GDM1 (cell line): ENCODE results near the gene CCDC80.

Experiments
- DNase-seq: peaks from one replicate; lab custom pipeline; 2025; lab: John Stamatoyannopoulos, UW

The CCDC80 gene, protein sequence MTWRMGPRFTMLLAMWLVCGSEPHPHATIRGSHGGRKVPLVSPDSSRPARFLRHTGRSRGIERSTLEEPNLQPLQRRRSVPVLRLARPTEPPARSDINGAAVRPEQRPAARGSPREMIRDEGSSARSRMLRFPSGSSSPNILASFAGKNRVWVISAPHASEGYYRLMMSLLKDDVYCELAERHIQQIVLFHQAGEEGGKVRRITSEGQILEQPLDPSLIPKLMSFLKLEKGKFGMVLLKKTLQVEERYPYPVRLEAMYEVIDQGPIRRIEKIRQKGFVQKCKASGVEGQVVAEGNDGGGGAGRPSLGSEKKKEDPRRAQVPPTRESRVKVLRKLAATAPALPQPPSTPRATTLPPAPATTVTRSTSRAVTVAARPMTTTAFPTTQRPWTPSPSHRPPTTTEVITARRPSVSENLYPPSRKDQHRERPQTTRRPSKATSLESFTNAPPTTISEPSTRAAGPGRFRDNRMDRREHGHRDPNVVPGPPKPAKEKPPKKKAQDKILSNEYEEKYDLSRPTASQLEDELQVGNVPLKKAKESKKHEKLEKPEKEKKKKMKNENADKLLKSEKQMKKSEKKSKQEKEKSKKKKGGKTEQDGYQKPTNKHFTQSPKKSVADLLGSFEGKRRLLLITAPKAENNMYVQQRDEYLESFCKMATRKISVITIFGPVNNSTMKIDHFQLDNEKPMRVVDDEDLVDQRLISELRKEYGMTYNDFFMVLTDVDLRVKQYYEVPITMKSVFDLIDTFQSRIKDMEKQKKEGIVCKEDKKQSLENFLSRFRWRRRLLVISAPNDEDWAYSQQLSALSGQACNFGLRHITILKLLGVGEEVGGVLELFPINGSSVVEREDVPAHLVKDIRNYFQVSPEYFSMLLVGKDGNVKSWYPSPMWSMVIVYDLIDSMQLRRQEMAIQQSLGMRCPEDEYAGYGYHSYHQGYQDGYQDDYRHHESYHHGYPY

GRCh38 chr3:112640930-112641801 lies at the start of gene CCDC80:
CCDC80 (minus strand) TSS chr3:112641143; CDS start chr3:112639905, 1,238 bp downstream.
- no peak for DNase-seq

DNA sequence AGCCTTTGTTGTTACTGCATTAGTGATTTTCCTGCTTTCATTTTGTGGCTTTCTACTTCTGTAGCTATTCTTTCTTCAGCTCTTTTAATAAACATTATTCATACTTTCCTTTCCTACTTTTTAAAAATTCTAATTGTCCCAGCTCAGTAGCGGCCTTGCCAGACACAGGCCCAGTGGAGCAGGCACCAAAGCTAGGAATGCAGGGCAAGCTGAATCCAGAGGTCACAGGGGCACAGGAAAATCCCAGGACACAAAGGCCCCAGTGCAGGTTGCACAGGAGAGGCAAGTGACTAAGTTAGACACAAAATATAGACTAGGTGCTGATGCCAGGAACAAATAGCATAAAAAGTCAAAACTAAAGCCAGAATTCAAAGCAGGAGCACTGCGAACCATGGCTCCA lies 49.0 kb upstream of the CCDC80 start:
- no peak for DNase-seq

GRCh38 chr3:112689385-112689784 lies 48.4 kb upstream of the CCDC80 start:
- no peak for DNase-seq

GRCh38 chr3:112688819-112689218 lies 47.9 kb upstream of the CCDC80 start:
- no peak for DNase-seq

DNA sequence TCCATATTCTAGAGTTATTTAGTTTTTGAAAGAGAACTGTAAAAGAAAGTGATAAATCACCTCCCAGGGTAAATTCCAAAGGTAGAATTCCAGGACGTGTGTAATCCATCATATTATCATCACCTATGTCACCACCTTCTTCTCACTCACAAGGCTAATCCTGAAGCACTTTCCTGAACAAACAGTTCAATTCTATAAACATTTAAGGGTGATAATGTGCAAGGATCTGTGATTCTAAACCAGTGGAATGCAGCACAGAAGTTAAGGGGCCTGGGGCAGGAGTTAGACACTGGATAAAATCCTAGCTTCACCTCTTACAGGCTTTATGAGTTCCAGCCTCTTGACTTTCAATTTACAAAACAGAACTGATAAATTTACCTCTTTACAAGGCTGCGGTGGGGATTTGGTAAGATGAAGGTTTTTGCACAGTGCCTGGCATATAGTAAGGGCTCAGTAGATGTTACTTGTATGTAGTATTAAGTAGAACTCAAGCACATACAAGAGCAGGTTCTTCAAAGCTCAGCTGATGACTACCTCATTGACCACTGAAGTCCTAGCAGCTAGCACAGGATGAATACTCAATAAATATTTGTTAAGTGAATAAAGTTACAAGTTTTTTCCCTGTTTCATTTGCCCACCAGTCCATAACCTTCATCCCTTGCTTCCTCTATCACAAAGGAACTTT lies 47.3 kb upstream of the CCDC80 start:
- no peak for DNase-seq

- DNase-seq = no peak
Observed at GRCh38 chr3:112687616-112688015, 46.7 kb upstream of the CCDC80 start.

DNA sequence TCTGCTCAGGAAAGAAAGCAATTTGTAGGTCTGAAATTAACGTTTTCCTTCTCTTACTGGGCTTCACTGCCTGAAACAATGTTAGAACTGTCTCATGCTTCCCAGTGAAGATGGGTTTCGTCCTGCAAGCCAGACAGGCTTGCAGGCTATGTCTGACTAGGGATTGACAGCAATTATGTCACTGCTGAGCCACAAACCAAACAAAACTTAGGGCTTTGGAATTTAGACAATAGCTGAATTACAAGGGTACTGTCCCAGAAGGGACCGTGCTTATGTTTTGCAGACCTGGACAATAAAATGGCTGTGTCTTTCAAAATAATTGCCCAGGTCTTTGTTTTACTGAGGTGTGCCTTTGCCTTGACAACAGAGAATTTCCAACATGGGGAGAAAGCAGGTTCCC lies 46.3 kb upstream of the CCDC80 start:
- DNase-seq = no peak

DNA sequence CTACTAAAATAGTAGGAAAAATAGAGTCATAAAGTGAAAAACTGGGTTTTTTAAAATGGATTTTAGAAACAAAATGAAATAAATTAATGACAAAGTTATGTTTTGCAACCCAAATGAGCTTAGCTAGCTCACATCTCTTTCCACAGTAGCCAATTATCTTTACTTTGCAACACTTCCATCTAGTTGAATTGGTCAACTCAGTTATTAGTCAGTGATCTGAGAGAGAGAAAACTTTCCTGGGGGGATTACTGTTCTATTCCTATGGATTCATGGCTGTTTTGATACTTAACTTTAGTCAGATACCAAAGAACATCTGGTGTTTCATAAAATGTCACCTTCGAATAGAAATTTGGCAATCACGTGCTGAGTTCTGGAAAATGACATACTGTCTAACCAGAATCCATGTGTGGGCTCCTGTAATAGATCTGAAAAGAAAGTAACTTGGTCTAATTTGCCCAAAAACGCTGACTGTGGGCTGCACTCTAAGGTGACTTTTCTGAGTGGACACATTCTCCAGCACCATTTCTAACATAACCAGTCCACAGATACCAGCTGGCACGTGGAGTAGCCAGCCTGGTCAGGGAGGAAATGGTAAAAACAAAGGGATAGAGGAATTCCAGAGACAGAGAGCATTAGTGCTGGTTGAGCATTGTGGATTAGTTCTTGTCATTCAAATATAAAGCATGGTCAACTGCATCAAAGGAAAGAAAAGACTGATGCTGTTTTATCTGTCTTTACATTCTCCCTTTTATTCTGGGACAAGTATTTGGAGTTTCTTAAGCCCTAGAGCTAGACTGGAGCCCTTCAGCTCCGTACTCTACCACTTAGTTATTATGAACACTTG lies 45.2 kb upstream of the CCDC80 start:
- no peak for DNase-seq

DNA sequence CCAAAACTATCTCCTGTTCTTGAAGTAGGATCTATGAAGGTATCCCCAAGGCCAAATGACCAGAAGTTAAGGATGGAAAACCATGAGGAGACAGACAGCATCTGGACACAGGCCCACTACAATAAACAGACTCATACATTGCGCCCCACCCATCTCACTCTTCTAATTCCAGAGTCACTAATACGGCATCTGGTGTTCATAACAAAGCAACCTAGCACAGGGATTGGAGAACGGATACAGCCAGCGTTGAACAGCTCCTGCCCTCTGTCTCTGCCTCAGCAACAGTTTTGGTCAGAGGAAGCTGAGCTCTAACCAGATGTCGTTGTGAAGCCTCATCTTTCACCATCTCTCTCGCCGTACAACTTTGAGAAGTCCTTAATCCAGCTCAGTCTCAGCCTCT lies 44.5 kb upstream of the CCDC80 start:
- DNase-seq = no peak

DNA sequence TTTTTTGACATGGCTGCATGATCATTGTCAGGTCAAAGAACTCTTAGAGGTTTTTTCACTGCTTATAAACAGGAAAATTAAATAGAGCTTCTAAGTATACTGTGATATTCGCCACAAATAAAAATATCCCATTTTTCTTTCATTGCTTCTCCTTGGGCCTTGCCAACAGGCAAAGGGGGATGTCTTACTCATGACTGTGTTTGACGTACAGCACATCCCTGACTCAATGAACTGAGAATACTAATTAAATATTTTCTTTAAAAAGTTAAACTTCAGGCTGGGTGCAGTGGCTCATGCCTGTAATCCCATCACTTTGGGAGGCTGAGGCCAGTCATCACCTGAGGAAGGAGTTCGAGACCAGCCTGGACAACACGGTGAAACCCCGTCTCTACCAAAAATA lies 41.4 kb upstream of the CCDC80 start:
- no peak for DNase-seq

- no peak for DNase-seq
Observed at GRCh38 chr3:112681822-112682325, 40.9 kb upstream of the CCDC80 start.

DNA sequence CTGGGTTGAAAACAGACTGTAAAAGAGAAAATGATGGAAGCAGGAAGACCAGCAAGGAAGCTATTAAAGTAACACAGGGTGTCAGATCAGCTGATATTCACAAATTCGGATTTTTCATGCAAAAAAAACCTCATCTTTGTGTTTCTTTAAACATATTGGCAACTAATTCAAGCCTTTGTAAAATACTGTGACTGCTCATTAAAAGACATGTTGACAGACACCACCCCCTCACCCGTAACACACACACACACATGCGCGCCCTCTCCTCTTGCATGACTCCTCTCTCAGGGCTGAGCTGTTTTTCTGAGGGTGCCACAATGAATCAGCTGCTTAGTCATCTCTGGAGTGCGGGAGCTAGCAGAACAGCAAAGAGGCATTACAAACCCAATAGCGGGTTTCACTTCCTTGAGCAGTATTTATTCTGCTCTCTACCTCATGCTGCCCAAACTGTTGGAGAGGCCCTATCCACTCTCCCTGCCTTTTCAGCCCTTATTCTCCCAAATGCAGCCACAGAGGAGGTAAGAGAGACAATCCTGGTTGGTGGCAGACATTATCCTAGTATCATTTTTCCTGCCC lies 35.8 kb upstream of the CCDC80 start:
- DNase-seq = peak; percentile 74

DNA sequence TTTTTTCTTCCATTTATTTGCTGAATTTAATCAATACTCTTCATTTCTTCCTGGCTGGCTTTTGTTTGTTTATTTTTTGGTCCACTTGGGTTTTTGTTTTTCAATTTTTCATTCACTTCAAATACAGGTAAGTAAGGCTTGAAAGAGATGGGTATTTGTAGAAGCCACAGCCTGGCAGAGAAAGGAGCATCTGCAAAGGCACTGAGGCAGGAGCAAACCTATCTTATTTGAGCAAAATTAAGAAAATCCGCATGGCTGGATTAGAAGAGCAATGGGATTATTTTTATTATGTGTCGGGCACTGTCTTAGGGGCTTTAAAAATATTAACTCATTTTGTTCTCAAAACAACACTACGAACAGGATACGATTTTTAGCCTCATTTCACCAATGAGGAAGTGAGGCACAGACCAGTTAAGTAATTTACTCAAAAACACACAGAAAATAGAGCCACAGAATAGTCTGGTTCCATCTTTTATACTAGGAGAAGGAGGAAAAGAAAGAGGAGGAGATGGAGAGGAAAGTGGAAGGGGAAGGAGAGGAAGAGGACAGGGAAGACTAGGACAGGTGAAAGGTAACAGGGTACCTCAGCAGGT lies 35.1 kb upstream of the CCDC80 start:
- DNase-seq = no peak

- DNase-seq = no peak
Observed at GRCh38 chr3:112675349-112675748, 34.4 kb upstream of the CCDC80 start.

- no peak for DNase-seq
Observed at GRCh38 chr3:112672716-112673541, 32.0 kb upstream of the CCDC80 start.

DNA sequence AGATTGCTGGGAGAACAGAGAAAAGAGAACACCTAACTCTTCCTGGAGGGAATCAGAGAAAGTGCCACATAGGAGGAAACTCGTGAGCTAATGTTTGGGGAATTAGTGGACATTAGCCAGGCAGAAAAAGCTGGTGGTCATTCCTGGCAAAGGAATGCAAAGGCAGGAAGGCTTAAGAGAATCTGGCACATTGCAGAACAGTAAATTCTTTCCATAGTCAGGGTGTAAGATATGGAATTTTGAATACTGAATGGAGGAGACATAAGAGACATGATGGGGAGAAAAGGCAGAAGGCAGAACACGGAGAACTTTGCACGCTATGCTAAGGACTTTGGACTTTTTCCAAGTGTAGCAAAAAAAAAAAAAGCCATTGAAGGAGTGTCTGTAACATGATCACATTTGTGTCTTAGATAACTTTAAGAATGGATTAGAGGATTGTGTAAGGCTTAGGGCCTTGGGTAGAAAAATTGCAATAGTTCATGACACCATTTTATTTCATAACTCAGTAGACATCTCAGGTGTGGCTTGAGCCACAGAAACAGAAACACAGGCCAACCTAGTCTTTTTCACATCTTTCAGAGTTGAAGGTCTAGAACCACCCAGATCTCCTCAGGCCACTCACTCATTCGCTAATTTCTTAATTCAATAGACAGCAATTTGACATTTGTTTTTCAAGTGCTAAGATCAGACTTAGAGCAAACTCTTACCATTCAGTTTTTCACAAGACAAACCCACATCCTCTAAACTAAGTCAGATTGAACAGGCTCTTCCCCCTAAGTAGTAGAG lies 31.2 kb upstream of the CCDC80 start:
- no peak for DNase-seq

DNA sequence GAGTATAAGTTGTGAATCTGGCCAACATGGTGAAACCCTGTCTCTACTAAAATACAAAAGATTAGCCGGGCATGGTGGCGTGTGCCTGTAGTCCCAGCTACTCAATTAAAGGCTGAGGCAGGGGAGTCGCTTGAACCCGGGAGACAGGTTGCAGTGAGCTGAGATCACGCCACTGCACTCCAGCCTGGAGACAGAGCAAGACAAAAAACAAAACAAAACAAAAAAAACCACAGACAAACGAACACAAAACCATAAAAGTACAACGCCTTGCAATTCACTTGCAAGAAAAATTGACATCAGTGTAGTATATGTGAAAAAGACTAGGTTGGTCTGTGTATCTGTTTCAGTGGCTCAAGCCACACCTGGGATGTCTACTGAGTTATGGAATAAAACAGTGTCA lies 29.9 kb upstream of the CCDC80 start:
- no peak for DNase-seq

GRCh38 chr3:112667599-112667998 lies 26.7 kb upstream of the CCDC80 start:
- no peak for DNase-seq
